Omental fat pad (tissue), 4 donors: ENCODE measurements around the gene BANP. TPM values are rescaled to one million over a fixed set of nuclear protein-coding genes. Genes with fewer than 3 reads are reported as not detected.
"Not testable (repeated sequence)": the region's sequence is repeated elsewhere in the genome, so short reads cannot be mapped to it uniquely, and the experiment has no call there.

Experiments
- ATAC-seq: fragments of 150-250 bp; one replicate; pipeline ENCODE4 v1.9.1; 2016; ENCODE audit warnings: mild to moderate bottlenecking, moderate library complexity; ENCODE audit not compliant: low FRiP score
- DNase-seq: peaks from one replicate; pipeline ENCODE4 v3.0.0-alpha.2; 2019; ENCODE audit warnings: low spot score
- total RNA-seq, 4 donors: library from RNA; depleted of rRNA; stranded (reverse); fragments of >200 nt; gene quantifications; one replicate each; pipeline ENCODE4 v1.1.0, GENCODE V29; 2016
- TF ChIP-seq, protein P1 (sequence below), 3 donors: fragments of 450-650 bp; IDR thresholded peaks; one replicate each; pipeline ENCODE4 v1.5.1; 2016 to 2017; ENCODE audit warnings: antibody characterized with exemption in 3 of 3, mild to moderate bottlenecking in 3 of 3, moderate library complexity in 2 of 3

The BANP gene
- total RNA-seq, 4 donors from 2014 or later, result 20.5 to 35.8 (median 24.6) TPM

DNA sequence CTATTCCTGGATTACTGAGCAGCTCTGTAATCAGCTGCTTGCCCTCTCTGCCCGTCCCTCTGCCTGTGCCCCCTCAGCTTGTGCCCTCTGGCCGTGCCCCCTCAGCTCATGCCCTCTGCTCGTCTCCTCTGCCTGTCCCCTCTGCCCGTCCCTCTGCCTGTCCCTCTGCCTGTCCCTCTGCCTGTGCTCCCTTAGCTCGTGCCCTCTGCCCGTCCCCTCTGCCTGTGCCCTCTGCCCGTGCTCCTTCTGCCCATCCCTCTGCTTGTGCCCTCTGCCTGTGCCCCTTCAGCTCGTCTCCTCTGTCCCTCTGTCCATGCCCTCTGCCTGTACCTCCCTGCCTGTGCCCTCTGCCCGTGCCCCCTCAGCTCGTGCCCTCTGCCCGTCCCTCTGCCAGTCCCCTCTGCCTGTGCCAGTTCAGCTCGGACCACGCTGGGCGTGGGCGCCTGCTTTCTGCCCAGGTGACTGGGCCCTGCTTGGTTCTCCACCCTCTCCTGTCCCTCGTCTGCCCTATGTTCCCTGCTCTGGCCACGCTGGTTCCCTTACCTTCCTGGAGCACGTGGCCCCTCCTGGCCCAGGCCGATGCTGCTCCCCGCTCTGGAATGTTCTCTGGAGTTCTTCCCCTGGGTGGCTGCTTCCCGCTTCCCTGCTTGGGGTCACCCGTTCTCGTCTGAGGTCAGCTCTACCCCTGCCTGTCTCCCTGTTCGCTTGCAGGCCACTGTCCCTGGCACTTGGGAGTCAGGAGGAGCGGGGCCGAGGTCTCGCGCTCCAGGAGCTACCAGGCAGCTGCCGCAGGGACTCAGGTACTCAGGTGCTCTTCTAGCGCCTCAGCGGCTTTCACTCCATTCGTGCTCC, 63.9 kb downstream of the BANP start:
- TF ChIP-seq, protein P1, sequence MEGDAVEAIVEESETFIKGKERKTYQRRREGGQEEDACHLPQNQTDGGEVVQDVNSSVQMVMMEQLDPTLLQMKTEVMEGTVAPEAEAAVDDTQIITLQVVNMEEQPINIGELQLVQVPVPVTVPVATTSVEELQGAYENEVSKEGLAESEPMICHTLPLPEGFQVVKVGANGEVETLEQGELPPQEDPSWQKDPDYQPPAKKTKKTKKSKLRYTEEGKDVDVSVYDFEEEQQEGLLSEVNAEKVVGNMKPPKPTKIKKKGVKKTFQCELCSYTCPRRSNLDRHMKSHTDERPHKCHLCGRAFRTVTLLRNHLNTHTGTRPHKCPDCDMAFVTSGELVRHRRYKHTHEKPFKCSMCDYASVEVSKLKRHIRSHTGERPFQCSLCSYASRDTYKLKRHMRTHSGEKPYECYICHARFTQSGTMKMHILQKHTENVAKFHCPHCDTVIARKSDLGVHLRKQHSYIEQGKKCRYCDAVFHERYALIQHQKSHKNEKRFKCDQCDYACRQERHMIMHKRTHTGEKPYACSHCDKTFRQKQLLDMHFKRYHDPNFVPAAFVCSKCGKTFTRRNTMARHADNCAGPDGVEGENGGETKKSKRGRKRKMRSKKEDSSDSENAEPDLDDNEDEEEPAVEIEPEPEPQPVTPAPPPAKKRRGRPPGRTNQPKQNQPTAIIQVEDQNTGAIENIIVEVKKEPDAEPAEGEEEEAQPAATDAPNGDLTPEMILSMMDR (IDR thresholded peaks at IDR 0.05), result no peak
- DNase-seq, result no peak
- ATAC-seq, result no peak

DNA sequence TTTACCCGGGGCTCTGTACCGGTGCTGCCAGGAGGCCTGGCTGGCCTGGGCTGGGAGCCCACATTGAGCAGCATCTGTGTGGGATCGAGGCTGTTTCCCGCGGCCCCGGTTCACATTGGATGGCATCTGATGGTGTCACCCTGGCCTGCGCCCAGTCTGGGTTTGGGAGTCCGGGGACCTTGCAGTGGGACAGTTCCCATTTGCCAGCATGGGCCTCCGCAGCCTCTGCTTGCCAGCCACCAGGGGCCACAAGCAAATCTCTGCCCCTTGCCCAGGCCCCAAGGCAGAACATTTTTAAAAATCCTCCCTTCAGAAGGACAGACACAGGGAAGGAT, 64.5 kb downstream of the BANP start:
- no peak for DNase-seq
- no peak for ATAC-seq
- TF ChIP-seq, protein P1 (IDR thresholded peaks at IDR 0.05), result no peak

DNA sequence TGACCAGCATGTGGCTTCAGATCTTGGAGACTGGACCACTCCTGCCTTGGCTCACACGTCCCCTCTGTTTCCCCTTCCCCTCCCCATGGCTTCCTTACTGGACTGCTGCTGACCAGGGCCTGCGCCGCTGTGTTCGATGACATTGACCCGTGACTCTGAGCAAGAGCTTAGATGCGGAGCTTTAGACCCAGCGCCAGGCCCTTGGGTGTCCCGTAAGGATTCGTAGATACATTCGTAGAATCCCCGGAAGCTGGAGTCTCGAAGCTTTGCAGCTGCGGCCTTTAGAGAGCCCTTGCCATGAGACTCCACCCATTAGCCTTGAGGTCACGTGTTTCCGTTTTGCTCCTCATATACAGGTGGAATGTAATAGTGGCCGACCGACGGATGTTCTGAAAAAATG, 65.2 kb downstream of the BANP start:
- not testable (repeated sequence) for DNase-seq, ATAC-seq

DNA sequence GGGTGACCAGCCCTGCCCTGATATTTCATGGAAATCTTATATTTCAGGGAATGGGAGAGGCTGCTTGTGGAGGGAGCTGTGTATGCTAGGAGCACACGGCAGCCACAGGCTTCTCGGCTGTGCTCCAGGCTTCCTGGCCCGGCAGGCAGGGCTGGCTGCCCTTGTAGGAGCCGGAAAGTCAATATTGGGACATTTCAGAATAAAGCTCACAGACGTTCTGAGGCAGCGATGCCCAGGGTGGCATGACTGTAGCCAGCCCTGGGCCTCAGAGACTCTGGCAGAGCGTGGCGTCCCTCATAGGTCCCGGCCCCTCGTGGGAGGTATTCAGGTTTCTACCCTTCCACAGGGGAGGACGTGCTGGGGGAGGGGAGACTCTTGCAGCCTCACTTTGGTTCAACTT, 65.7 kb downstream of the BANP start:
- TF ChIP-seq, protein P1 (IDR thresholded peaks at IDR 0.05), result no peak
- DNase-seq (no peak), ATAC-seq (no peak)

GRCh38 chr16:88017587-88018101, 66.4 kb downstream of the BANP start:
- TF ChIP-seq, protein P1 (IDR thresholded peaks at IDR 0.05), result no peak
- no peak for ATAC-seq
- DNase-seq, result no peak

DNA sequence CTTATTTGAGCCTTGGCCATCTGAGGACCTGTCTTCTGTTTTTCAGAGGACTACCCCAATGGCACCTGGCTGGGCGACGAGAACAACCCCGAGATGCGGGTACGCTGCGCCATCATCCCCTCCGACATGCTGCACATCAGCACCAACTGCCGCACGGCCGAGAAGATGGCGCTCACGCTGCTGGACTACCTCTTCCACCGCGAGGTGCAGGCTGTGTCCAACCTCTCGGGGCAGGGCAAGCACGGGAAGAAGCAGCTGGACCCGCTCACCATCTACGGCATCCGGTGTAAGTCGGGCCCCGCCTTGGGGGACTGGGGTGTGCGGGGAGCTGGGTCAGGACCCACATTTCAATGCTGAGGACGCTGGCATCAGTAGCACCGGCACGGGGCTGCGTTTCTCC, 67.1 kb downstream of the BANP start:
- DNase-seq, ATAC-seq: not testable (repeated sequence)

DNA sequence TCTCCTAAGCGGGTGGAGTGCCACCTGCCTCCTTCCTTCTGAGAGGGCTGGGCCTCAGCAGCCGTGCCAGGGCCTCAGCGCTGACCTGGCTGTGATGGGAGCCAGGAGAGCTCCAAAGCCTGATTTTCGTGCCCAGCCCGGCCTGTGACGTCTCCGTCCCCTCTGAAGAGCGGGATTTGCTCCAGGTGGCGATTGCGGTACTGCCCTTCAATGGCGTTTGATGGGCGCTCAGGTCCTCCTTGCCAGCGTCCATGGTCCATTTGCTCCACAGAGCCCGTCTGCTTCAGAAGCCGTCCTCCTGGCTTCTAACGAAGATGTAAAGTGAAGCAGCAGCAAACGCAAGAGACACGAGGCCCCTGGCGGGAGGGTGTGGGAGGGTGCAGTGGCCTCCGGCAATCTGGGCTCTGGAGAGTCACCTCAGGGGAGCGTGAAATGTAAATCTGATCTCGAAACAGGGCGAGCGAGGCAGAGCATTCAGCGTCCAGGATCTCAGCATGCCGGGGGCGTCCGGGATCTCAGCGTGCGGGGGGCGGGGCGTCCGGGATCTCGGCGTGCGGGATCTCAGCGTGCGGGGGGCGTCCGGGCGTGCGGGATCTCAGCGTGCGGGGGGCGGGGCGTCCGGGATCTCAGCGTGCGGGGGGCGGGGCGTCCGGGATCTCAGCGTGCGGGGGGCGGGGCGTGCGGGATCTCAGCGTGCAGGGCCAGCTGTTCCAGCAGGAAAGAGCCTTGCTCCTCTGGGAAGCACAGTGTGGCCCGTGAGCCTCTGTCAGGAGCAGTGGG, 68.0 kb downstream of the BANP start:
- not testable (repeated sequence) for DNase-seq, ATAC-seq

GRCh38 chr16:88019821-88020515, 68.7 kb downstream of the BANP start:
- DNase-seq (no peak), ATAC-seq (no peak)
- TF ChIP-seq, protein P1 (IDR thresholded peaks at IDR 0.05), result no peak
